H9 (cell line): Measurements from ENCODE around the gene KRT3. TPM values are rescaled to one million over a fixed set of nuclear protein-coding genes. Genes with fewer than 3 reads are reported as not detected.

Experiments
- DNase-seq: peaks from one replicate; pipeline ENCODE4 v3.0.0-alpha.2; 2017
- H2AFZ ChIP-seq: one replicate; pipeline ENCODE4 v1.6.1; 2013; ENCODE audit warnings: mild to moderate bottlenecking, low read length, control low read depth, moderate library complexity
- H2AK5ac ChIP-seq: 2 replicates; pipeline ENCODE4 v1.6.1; 2013; ENCODE audit warnings: low read length, control low read depth, mixed read lengths; ENCODE audit not compliant: insufficient read length
- H2BK120ac ChIP-seq: one replicate; pipeline ENCODE4 v1.6.1; 2013; ENCODE audit warnings: low read depth, mild to moderate bottlenecking, low read length, control low read depth, inconsistent platforms; ENCODE audit not compliant: poor library complexity, severe bottlenecking
- H2BK12ac ChIP-seq: 2 replicates; pipeline ENCODE4 v1.6.1; 2013; ENCODE audit warnings: low read length, control low read depth, mixed read lengths, low read depth; ENCODE audit not compliant: insufficient read length
- H2BK15ac ChIP-seq: 2 replicates; pipeline ENCODE4 v1.6.1; 2013; ENCODE audit warnings: low read depth, low read length, control low read depth
- H2BK20ac ChIP-seq: one replicate; pipeline ENCODE4 v1.6.1; 2013; ENCODE audit warnings: low read depth, mild to moderate bottlenecking, low read length, control low read depth, inconsistent platforms; ENCODE audit not compliant: poor library complexity, severe bottlenecking
- H2BK5ac ChIP-seq: 2 replicates; pipeline ENCODE4 v1.6.1; 2013; ENCODE audit warnings: low read length, control low read depth, mixed read lengths; ENCODE audit not compliant: insufficient read length
- H3K14ac ChIP-seq: 2 replicates; pipeline ENCODE4 v1.6.1; 2013; ENCODE audit warnings: low read length, control low read depth; ENCODE audit not compliant: insufficient read depth
- H3K18ac ChIP-seq: 2 replicates; pipeline ENCODE4 v1.6.1; 2013; ENCODE audit warnings: low read depth, mild to moderate bottlenecking, mixed read lengths, low read length, control low read depth; ENCODE audit not compliant: insufficient read length
- H3K23ac ChIP-seq: 2 replicates; pipeline ENCODE4 v1.6.1; 2013; ENCODE audit warnings: low read length, control low read depth, mixed read lengths, low read depth; ENCODE audit not compliant: insufficient read length
- H3K23me2 ChIP-seq: 2 replicates; pipeline ENCODE4 v1.6.1; 2013; ENCODE audit warnings: low read depth, mild to moderate bottlenecking, mixed read lengths, low read length, control low read depth; ENCODE audit not compliant: insufficient read length, poor library complexity, severe bottlenecking
- H3K27ac ChIP-seq: 2 replicates; pipeline ENCODE4 v1.5.1; 2013; ENCODE audit warnings: low read length, control low read depth, mixed read lengths, low read depth; ENCODE audit not compliant: insufficient read length
- H3K27me3 ChIP-seq: 2 replicates; pipeline ENCODE4 v1.6.1; 2013; ENCODE audit warnings: low read length, control low read depth, inconsistent platforms; ENCODE audit not compliant: insufficient read depth
- H3K4ac ChIP-seq: 2 replicates; pipeline ENCODE4 v1.6.1; 2013; ENCODE audit warnings: low read depth, mild to moderate bottlenecking, control low read depth, inconsistent platforms, low read length, moderate library complexity
- H3K4me1 ChIP-seq: 2 replicates; pipeline ENCODE4 v1.6.1; 2013; ENCODE audit warnings: low read length, control low read depth, inconsistent platforms; ENCODE audit not compliant: insufficient read depth
- H3K4me2 ChIP-seq: 2 replicates; pipeline ENCODE4 v1.6.1; 2013; ENCODE audit warnings: low read length, control low read depth, mixed read lengths; ENCODE audit not compliant: insufficient read length, insufficient read depth
- H3K56ac ChIP-seq: 2 replicates; pipeline ENCODE4 v1.6.1; 2013; ENCODE audit warnings: low read depth, mild to moderate bottlenecking, mixed read lengths, low read length, control low read depth; ENCODE audit not compliant: insufficient read length
- H3K79me1 ChIP-seq: 2 replicates; pipeline ENCODE4 v1.6.1; 2013; ENCODE audit warnings: low read depth, mild to moderate bottlenecking, moderate library complexity, low read length, control low read depth, inconsistent platforms; ENCODE audit not compliant: insufficient read depth, poor library complexity, severe bottlenecking
- H3K79me2 ChIP-seq: 2 replicates; pipeline ENCODE4 v1.6.1; 2013; ENCODE audit warnings: low read length, control low read depth, inconsistent platforms; ENCODE audit not compliant: insufficient read depth
- H3K9ac ChIP-seq: 2 replicates; pipeline ENCODE4 v1.6.1; 2013; ENCODE audit warnings: low read length, control low read depth, mixed read lengths; ENCODE audit not compliant: insufficient read length; ENCODE audit errors: extremely low read depth
- H3K9me3 ChIP-seq: one replicate; pipeline ENCODE4 v1.6.1; 2013; ENCODE audit warnings: low read depth, low read length, inconsistent platforms; ENCODE audit not compliant: control insufficient read depth
- H3T11ph ChIP-seq: one replicate; pipeline ENCODE4 v1.6.1; 2013; ENCODE audit warnings: mild to moderate bottlenecking, low read length, control low read depth, inconsistent platforms
- H4K20me1 ChIP-seq: one replicate; pipeline ENCODE4 v1.6.1; 2013; ENCODE audit not compliant: control insufficient read depth, insufficient read length, insufficient read depth
- H4K5ac ChIP-seq: 2 replicates; pipeline ENCODE4 v1.6.1; 2013; ENCODE audit warnings: low read depth, mild to moderate bottlenecking, mixed read lengths, low read length, control low read depth; ENCODE audit not compliant: insufficient read length
- H4K8ac ChIP-seq: replicated peaks from 2 replicates; pipeline ENCODE4 v1.6.1; 2013; ENCODE audit warnings: low read length, control low read depth, mixed read lengths, low read depth; ENCODE audit not compliant: insufficient read length
- H4K91ac ChIP-seq: 2 replicates; pipeline ENCODE4 v1.6.1; 2013; ENCODE audit warnings: low read depth, mild to moderate bottlenecking, moderate library complexity, mixed read lengths, low read length, control low read depth; ENCODE audit not compliant: insufficient read length
- H3K27ac Mint-ChIP-seq, 3 experiments: 2 replicates in 2 of 3; 3 replicates in 1 of 3; pipeline ENCODE4 v1.8.0; 2020 to 2021; ENCODE audit warnings: mixed read lengths in 3 of 3, mild to moderate bottlenecking in 1 of 3, moderate library complexity in 1 of 3
- H3K27me3 Mint-ChIP-seq: 2 replicates; pipeline ENCODE4 v1.8.0; 2021; ENCODE audit warnings: low read depth, mild to moderate bottlenecking, moderate library complexity, mixed read lengths
- H3K36me3 Mint-ChIP-seq, 3 experiments: 2 replicates in 2 of 3; 3 replicates in 1 of 3; pipeline ENCODE4 v1.8.0; 2020 to 2021; ENCODE audit warnings: low read depth in 3 of 3, mixed read lengths in 3 of 3; ENCODE audit not compliant: insufficient read depth in 1 of 3
- H3K4me1 Mint-ChIP-seq, 2 experiments: 2 replicates each; pipeline ENCODE4 v1.8.0; 2020; ENCODE audit warnings: mixed read lengths in 2 of 2
- H3K4me3 Mint-ChIP-seq, 2 experiments: 2 replicates in 1 of 2; 3 replicates in 1 of 2; pipeline ENCODE4 v1.8.0; 2020 to 2021; ENCODE audit warnings: mild to moderate bottlenecking in 2 of 2, mixed read lengths in 2 of 2, moderate library complexity in 1 of 2
- H3K9me3 Mint-ChIP-seq, 2 experiments: 2 replicates in 1 of 2; 3 replicates in 1 of 2; pipeline ENCODE4 v1.8.0; 2020; ENCODE audit warnings: mild to moderate bottlenecking in 2 of 2, mixed read lengths in 2 of 2, moderate library complexity in 1 of 2
- WGBS: extraction: QIAGEN DNeasy Blood & Tissue Kit; methylation state at CpG from one replicate; pipeline ENCODE4 v1.1.7; 2013; ENCODE audit warnings: missing lambda C conversion rate, low lambda C conversion rate, mixed read lengths; ENCODE audit not compliant: insufficient read length; ENCODE audit errors: extremely low coverage; 5-methylcytosine and 5-hydroxymethylcytosine counted together
- total RNA-seq: library from RNA; stranded (reverse); gene quantifications from 2 replicates; pipeline ENCODE4 v1.2.1, GENCODE V29; 2021
- TF ChIP-seq, protein P1 (sequence below): fragments of 200-600 bp; sonication (generic); conservative IDR thresholded peaks from 3 replicates; pipeline ENCODE4 v1.8.0; 2021; ENCODE audit warnings: antibody characterized with exemption, mild to moderate bottlenecking

The KRT3 gene
- total RNA-seq, 1 experiment from 2014 or later, result not detected

- peaks cover 25% of the 10 kb centered on the region for H3K27me3 Mint-ChIP-seq
- Histone ChIP-seq H3K79me2 (no peaks in the 10 kb centered on the region), H3K4ac (no peak overlapping the region), H2BK15ac (no peak overlapping the region), H3K4me2 (no peak overlapping the region), H4K8ac (no peak overlapping the region), H4K20me1 (no peaks in the 10 kb centered on the region), H3K79me1 (no peaks in the 10 kb centered on the region), H3K23me2 (no peaks in the 10 kb centered on the region), H2BK20ac (no peak overlapping the region), H3K18ac (no peak overlapping the region), H3K9me3 (no peaks in the 10 kb centered on the region), H3T11ph (no peak overlapping the region), H3K23ac (no peak overlapping the region), H4K91ac (no peak overlapping the region), H2AK5ac (no peak overlapping the region), H3K14ac (no peak overlapping the region), H3K56ac (no peak overlapping the region), H4K5ac (no peak overlapping the region), H3K4me1 (no peaks in the 10 kb centered on the region), H2AFZ (no peak overlapping the region), H3K27me3 (no peaks in the 10 kb centered on the region), H3K9ac (no peak overlapping the region), H2BK120ac (no peak overlapping the region), H2BK12ac (no peak overlapping the region), H2BK5ac (no peak overlapping the region), H3K27ac (no peak overlapping the region)
- no peak for DNase-seq
- H3K9me3 Mint-ChIP-seq, result peaks cover 12 to 18% of the 10 kb centered on the region in 2 experiments
- peaks cover 0 to 3% (median 0%) of the 10 kb centered on the region in 3 experiments; a peak in 1 of 7 replicates for H3K36me3 Mint-ChIP-seq
- H3K27ac Mint-ChIP-seq, result no peak overlapping the region
- no CpG with 5 or more reads among the region's 8 CpGs for WGBS
- TF ChIP-seq, protein P1, sequence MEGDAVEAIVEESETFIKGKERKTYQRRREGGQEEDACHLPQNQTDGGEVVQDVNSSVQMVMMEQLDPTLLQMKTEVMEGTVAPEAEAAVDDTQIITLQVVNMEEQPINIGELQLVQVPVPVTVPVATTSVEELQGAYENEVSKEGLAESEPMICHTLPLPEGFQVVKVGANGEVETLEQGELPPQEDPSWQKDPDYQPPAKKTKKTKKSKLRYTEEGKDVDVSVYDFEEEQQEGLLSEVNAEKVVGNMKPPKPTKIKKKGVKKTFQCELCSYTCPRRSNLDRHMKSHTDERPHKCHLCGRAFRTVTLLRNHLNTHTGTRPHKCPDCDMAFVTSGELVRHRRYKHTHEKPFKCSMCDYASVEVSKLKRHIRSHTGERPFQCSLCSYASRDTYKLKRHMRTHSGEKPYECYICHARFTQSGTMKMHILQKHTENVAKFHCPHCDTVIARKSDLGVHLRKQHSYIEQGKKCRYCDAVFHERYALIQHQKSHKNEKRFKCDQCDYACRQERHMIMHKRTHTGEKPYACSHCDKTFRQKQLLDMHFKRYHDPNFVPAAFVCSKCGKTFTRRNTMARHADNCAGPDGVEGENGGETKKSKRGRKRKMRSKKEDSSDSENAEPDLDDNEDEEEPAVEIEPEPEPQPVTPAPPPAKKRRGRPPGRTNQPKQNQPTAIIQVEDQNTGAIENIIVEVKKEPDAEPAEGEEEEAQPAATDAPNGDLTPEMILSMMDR, result no peak
- no peak overlapping the region for H3K4me3 Mint-ChIP-seq
- no peaks in the 10 kb centered on the region for H3K4me1 Mint-ChIP-seq
These were observed 39.5 kb downstream of the KRT3 start for GRCh38 chr12:52756281-52756960.
